ENCODE results near the gene CUBN.

The CUBN gene

DNA sequence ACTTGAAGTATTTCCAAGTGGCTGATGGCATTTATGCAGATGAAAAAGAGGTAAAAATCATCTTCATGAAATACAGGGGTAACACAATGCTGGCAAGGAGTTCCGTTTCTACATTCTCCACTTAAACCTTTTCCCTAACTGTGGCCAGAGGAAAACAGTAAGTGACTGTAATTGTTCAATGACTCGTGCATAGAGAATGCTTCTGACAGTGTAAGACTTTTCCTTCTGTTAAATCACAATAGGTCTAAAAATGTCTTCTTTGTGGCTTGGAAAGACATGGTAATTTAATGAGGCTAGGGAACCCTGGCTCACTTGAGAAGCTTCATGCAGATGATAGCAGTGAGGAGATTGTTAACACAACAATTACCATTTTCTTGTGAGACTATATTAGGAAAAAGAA, 262.1 kb downstream of the CUBN start:
- Histone ChIP-seq H3K36me3 (ENCODE audit: control insufficient read depth, insufficient read depth, low read length) (no peaks in the 10 kb centered on the region), H3K27ac (ENCODE audit: low read depth, low read length, severe bottlenecking) (peak overlapping the region; percentile 79), H3K4me1 (ENCODE audit: control insufficient read depth, insufficient read depth, low read length, poor library complexity, severe bottlenecking) (peaks cover 29% of the 10 kb centered on the region), H3K9me3 (ENCODE audit: control insufficient read depth, low read length) (no peaks in the 10 kb centered on the region), H3K4me3 (ENCODE audit: extremely low read depth, insufficient read depth, low read length, poor library complexity, severe bottlenecking) (no peak overlapping the region)
- 14 to 31% methylated on average over 1 to 2 of the region's 2 CpGs for WGBS, 2 experiments (ENCODE audit: insufficient coverage in 2 of 2)

DNA sequence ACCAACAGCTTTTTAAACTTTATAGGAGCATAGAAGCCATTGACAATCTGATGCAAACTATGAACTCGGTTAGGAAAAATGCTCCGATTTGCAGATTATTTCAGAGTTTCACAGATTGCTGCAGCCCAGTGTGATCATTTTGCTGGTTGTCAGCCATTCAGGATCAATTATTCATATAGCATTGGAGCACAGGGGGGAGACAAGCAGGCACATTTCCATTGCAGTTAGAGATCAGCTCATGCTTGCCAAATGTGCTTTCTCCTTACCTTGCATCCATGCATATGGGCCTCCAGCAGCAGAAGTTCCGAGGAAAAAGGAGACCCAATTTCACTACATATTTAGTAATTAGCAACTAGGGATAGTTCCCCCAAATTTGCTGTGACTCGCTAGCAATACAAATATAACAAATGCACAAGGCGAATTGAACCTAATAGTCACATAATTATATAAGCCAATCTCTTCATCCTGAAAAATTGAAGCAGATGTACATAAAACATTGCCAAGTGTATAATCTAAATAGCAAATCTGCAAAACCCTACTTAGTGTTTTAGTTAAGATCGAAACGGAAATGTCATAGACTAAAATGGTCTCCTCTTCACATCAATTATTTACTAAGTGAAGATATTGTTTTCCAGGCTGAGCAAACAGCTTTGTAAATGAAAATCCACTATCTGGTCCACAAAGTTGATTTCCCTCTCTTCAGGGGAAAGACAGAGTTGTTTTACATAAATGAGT, 262.9 kb downstream of the CUBN start:
- Histone ChIP-seq H3K36me3 (ENCODE audit: control insufficient read depth, insufficient read depth, low read length) (no peaks in the 10 kb centered on the region), H3K4me1 (ENCODE audit: control insufficient read depth, insufficient read depth, low read length, poor library complexity, severe bottlenecking) (peaks cover 29% of the 10 kb centered on the region), H3K4me3 (ENCODE audit: extremely low read depth, insufficient read depth, low read length, poor library complexity, severe bottlenecking) (no peak overlapping the region), H3K9me3 (ENCODE audit: control insufficient read depth, low read length) (no peaks in the 10 kb centered on the region), H3K27ac (ENCODE audit: low read depth, low read length, severe bottlenecking) (no peak overlapping the region)
- 94 to 100% methylated on average over 2 of the region's 7 CpGs for whole genome bisulfite sequencing, 2 experiments (ENCODE audit: insufficient coverage in 2 of 2)

DNA sequence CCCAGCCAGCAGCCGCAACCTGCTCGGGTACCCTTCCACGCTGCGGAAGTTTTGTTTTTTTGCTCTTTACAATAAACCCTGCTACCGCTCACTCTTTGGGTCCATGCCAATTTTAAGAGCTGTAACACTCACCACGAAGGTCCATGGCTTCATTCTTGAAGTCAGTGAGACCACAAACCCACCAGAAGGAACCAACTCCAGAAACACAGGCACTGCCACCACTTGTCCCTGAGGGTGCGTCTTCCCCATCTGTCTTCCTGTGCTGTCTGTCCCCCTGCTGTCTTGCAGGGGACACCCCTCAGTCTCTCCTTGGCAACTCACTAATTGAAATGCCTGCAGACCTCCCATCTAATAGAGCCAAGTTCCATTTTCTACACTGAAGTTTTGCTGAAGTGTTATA, 263.8 kb downstream of the CUBN start:
- Histone ChIP-seq H3K9me3 (ENCODE audit: control insufficient read depth, low read length) (no peaks in the 10 kb centered on the region), H3K4me3 (ENCODE audit: extremely low read depth, insufficient read depth, low read length, poor library complexity, severe bottlenecking) (no peak overlapping the region), H3K4me1 (ENCODE audit: control insufficient read depth, insufficient read depth, low read length, poor library complexity, severe bottlenecking) (peaks cover 29% of the 10 kb centered on the region), H3K27ac (ENCODE audit: low read depth, low read length, severe bottlenecking) (no peak overlapping the region), H3K36me3 (ENCODE audit: control insufficient read depth, insufficient read depth, low read length) (no peaks in the 10 kb centered on the region)
- 90 to 91% methylated on average over 6 to 7 of the region's 7 CpGs for WGBS, 2 experiments (ENCODE audit: insufficient coverage in 2 of 2)

GRCh38 chr10:16863766-16864165, 265.8 kb downstream of the CUBN start:
- WGBS, 2 experiments (ENCODE audit: insufficient coverage in 2 of 2), result 80% methylated on average over 1 of the region's 2 CpGs; no CpG with 5 or more reads in 1 of the 2 experiments
- Histone ChIP-seq H3K36me3 (ENCODE audit: control insufficient read depth, insufficient read depth, low read length) (no peaks in the 10 kb centered on the region), H3K4me1 (ENCODE audit: control insufficient read depth, insufficient read depth, low read length, poor library complexity, severe bottlenecking) (peaks cover 29% of the 10 kb centered on the region)

GRCh38 chr10:16857419-16857818, 272.2 kb downstream of the CUBN start:
- WGBS, 2 experiments (ENCODE audit: insufficient coverage in 2 of 2), result 100% methylated on average over 1 of the region's 4 CpGs; no CpG with 5 or more reads in 1 of the 2 experiments
- Histone ChIP-seq H3K36me3 (ENCODE audit: control insufficient read depth, insufficient read depth, low read length) (no peaks in the 10 kb centered on the region), H3K4me3 (ENCODE audit: extremely low read depth, insufficient read depth, low read length, poor library complexity, severe bottlenecking) (no peak overlapping the region)

More at GRCh38 chr10:16863766-16864165, 265.8 kb downstream of the CUBN start:
- no peak overlapping the region for H3K4me3 ChIP-seq (ENCODE audit: extremely low read depth, insufficient read depth, low read length, poor library complexity, severe bottlenecking)
- no peak overlapping the region for H3K27ac ChIP-seq (ENCODE audit: low read depth, low read length, severe bottlenecking)
- no peaks in the 10 kb centered on the region for H3K9me3 ChIP-seq (ENCODE audit: control insufficient read depth, low read length)

DNA sequence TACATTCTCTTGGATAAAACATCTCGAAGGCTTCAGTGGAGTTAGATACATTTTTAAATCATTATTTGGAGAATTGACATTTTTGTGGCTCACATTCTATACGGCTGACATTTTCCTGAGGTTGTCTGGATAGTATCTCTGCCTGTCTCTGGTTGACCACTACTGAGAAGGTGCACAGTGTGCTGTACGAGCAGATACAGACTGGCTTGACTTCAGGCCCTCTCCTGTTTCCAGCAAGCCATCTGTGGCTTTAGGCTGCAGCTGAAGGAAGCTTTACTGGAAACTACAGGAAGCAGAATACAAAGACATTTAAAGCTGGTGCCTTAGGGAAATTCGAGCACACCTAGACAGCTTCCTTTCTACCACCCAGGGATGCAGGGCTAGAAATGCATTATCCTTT, 273.0 kb downstream of the CUBN start:
- peaks cover 7% of the 10 kb centered on the region for H3K4me1 ChIP-seq (ENCODE audit: control insufficient read depth, insufficient read depth, low read length, poor library complexity, severe bottlenecking)
- peak overlapping the region; percentile 31 for H3K27ac ChIP-seq (ENCODE audit: low read depth, low read length, severe bottlenecking)
- no peaks in the 10 kb centered on the region for H3K9me3 ChIP-seq (ENCODE audit: control insufficient read depth, low read length)
- 58 to 60% methylated on average over 2 to 3 of the region's 4 CpGs for WGBS, 2 experiments (ENCODE audit: insufficient coverage in 2 of 2)
- H3K36me3 ChIP-seq (ENCODE audit: control insufficient read depth, insufficient read depth, low read length), result no peaks in the 10 kb centered on the region
- H3K4me3 ChIP-seq (ENCODE audit: extremely low read depth, insufficient read depth, low read length, poor library complexity, severe bottlenecking), result no peak overlapping the region

More at GRCh38 chr10:16857419-16857818, 272.2 kb downstream of the CUBN start:
- Histone ChIP-seq H3K9me3 (ENCODE audit: control insufficient read depth, low read length) (no peaks in the 10 kb centered on the region), H3K27ac (ENCODE audit: low read depth, low read length, severe bottlenecking) (no peak overlapping the region), H3K4me1 (ENCODE audit: control insufficient read depth, insufficient read depth, low read length, poor library complexity, severe bottlenecking) (peaks cover 7% of the 10 kb centered on the region)

DNA sequence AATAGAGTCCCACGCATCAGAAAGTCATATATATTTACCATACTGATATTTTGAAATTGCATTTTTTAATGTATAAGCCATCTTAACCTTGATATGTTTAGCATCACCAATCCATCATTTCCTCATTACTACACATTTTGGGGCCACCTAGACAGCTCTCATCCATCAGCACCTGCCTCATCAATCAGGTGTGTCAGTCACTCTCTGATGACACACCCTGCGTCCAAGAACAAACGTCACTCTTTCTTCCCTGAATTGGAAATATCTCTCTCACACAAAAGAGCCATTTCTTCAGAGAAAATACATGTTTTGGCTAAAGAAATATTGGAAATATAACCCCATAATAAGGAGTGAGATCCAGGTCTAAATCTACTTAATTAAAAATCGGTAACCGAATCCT, 273.5 kb downstream of the CUBN start:
- H3K4me3 ChIP-seq (ENCODE audit: extremely low read depth, insufficient read depth, low read length, poor library complexity, severe bottlenecking), result no peak overlapping the region
- WGBS, 2 experiments (ENCODE audit: insufficient coverage in 2 of 2), result 100% methylated on average over 1 of the region's 5 CpGs; no CpG with 5 or more reads in 1 of the 2 experiments

GRCh38 chr10:16854623-16855022, 275.0 kb downstream of the CUBN start:
- no peak overlapping the region for H3K27ac ChIP-seq (ENCODE audit: low read depth, low read length, severe bottlenecking)
- peaks cover 7% of the 10 kb centered on the region for H3K4me1 ChIP-seq (ENCODE audit: control insufficient read depth, insufficient read depth, low read length, poor library complexity, severe bottlenecking)
- no peaks in the 10 kb centered on the region for H3K36me3 ChIP-seq (ENCODE audit: control insufficient read depth, insufficient read depth, low read length)
- H3K9me3 ChIP-seq (ENCODE audit: control insufficient read depth, low read length), result no peaks in the 10 kb centered on the region
- no peak overlapping the region for H3K4me3 ChIP-seq (ENCODE audit: extremely low read depth, insufficient read depth, low read length, poor library complexity, severe bottlenecking)

More for the DNA sequence above, 273.5 kb downstream of the CUBN start:
- Histone ChIP-seq H3K9me3 (ENCODE audit: control insufficient read depth, low read length) (no peaks in the 10 kb centered on the region), H3K27ac (ENCODE audit: low read depth, low read length, severe bottlenecking) (peak overlapping the region; percentile 31), H3K36me3 (ENCODE audit: control insufficient read depth, insufficient read depth, low read length) (no peaks in the 10 kb centered on the region), H3K4me1 (ENCODE audit: control insufficient read depth, insufficient read depth, low read length, poor library complexity, severe bottlenecking) (peaks cover 7% of the 10 kb centered on the region)

DNA sequence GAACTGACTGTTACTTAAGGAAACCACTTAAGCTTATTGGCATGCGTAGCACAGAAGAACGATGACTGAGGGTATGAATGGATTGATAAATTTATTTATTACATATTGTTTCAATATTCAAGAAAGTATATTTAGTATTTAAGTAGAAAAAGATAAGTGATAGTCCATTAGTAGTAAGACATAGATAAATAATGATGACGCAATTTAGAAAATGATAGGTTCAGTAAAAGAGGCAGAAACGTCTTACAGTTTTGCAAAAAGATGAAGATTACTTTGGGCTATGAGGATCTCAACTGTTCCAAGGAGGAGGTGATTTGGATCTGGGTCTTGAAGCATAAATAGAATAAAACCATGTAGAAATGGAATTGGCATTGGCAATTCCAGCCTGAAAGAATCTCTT, 275.8 kb downstream of the CUBN start:
- H3K4me1 ChIP-seq (ENCODE audit: control insufficient read depth, insufficient read depth, low read length, poor library complexity, severe bottlenecking), result peaks cover 7% of the 10 kb centered on the region
- H3K36me3 ChIP-seq (ENCODE audit: control insufficient read depth, insufficient read depth, low read length), result no peaks in the 10 kb centered on the region
- no peaks in the 10 kb centered on the region for H3K9me3 ChIP-seq (ENCODE audit: control insufficient read depth, low read length)
- H3K4me3 ChIP-seq (ENCODE audit: extremely low read depth, insufficient read depth, low read length, poor library complexity, severe bottlenecking), result no peak overlapping the region
- no peak overlapping the region for H3K27ac ChIP-seq (ENCODE audit: low read depth, low read length, severe bottlenecking)
- WGBS, 2 experiments (ENCODE audit: insufficient coverage in 2 of 2), result 93 to 96% methylated on average over 2 of the region's 4 CpGs

GRCh38 chr10:16853201-16853600, 276.4 kb downstream of the CUBN start:
- no peak overlapping the region for H3K4me3 ChIP-seq (ENCODE audit: extremely low read depth, insufficient read depth, low read length, poor library complexity, severe bottlenecking)
- no peak overlapping the region for H3K27ac ChIP-seq (ENCODE audit: low read depth, low read length, severe bottlenecking)
- no peaks in the 10 kb centered on the region for H3K36me3 ChIP-seq (ENCODE audit: control insufficient read depth, insufficient read depth, low read length)
- H3K9me3 ChIP-seq (ENCODE audit: control insufficient read depth, low read length), result no peaks in the 10 kb centered on the region
- peaks cover 13% of the 10 kb centered on the region for H3K4me1 ChIP-seq (ENCODE audit: control insufficient read depth, insufficient read depth, low read length, poor library complexity, severe bottlenecking)
- WGBS, 2 experiments (ENCODE audit: insufficient coverage in 2 of 2), result 70 to 72% methylated on average over 2 to 3 of the region's 4 CpGs

GRCh38 chr10:16852624-16853023, 277.0 kb downstream of the CUBN start:
- H3K4me1 ChIP-seq (ENCODE audit: control insufficient read depth, insufficient read depth, low read length, poor library complexity, severe bottlenecking), result peaks cover 14% of the 10 kb centered on the region
- H3K9me3 ChIP-seq (ENCODE audit: control insufficient read depth, low read length), result no peaks in the 10 kb centered on the region
- no peak overlapping the region for H3K27ac ChIP-seq (ENCODE audit: low read depth, low read length, severe bottlenecking)
- no peaks in the 10 kb centered on the region for H3K36me3 ChIP-seq (ENCODE audit: control insufficient read depth, insufficient read depth, low read length)
- no CpG with 5 or more reads among the region's 2 CpGs for WGBS, 2 experiments (ENCODE audit: insufficient coverage in 2 of 2)
- H3K4me3 ChIP-seq (ENCODE audit: extremely low read depth, insufficient read depth, low read length, poor library complexity, severe bottlenecking), result no peak overlapping the region

All from mesodermal cell (in vitro differentiated cells).